ENCODE results near the gene LUZP2.

- TF ChIP-seq, protein P1, sequence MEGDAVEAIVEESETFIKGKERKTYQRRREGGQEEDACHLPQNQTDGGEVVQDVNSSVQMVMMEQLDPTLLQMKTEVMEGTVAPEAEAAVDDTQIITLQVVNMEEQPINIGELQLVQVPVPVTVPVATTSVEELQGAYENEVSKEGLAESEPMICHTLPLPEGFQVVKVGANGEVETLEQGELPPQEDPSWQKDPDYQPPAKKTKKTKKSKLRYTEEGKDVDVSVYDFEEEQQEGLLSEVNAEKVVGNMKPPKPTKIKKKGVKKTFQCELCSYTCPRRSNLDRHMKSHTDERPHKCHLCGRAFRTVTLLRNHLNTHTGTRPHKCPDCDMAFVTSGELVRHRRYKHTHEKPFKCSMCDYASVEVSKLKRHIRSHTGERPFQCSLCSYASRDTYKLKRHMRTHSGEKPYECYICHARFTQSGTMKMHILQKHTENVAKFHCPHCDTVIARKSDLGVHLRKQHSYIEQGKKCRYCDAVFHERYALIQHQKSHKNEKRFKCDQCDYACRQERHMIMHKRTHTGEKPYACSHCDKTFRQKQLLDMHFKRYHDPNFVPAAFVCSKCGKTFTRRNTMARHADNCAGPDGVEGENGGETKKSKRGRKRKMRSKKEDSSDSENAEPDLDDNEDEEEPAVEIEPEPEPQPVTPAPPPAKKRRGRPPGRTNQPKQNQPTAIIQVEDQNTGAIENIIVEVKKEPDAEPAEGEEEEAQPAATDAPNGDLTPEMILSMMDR (IDR thresholded peaks at IDR 0.05): no peak
- no peak for TF ChIP-seq POLR2AphosphoS5 (IDR thresholded peaks at IDR 0.05)
Observed at GRCh38 chr11:25057861-25058260, 561.0 kb downstream of the LUZP2 start.
